Mammary epithelial cell (primary cell): ENCODE measurements around the gene DGAT2L6.

ENCODE experiments used
- CTCF ChIP-seq, 2 donors: IDR thresholded peaks in 1 of 2; conservative IDR thresholded peaks in 1 of 2; 2 replicates each; pipeline ENCODE4 v1.5.1; 2011 to 2012; ENCODE audit warnings: inconsistent platforms in 2 of 2, low read length in 2 of 2, mild to moderate bottlenecking in 2 of 2, control low read depth in 1 of 2, low read depth in 1 of 2; ENCODE audit not compliant: insufficient read depth in 1 of 2; ENCODE audit errors: extremely low read depth in 1 of 2
- EZH2 ChIP-seq: IDR thresholded peaks from 2 replicates; pipeline ENCODE4 v1.6.1; 2012; ENCODE audit warnings: low read length, inconsistent platforms, borderline replicate concordance

GRCh38 chrX:70134116-70134477 is 43.2 kb upstream of the DGAT2L6 start:
- no peak for TF ChIP-seq CTCF (conservative IDR thresholded peaks at IDR 0.05 in 1 of 2, IDR thresholded peaks at IDR 0.05 in 1 of 2; ENCODE audit: extremely low read depth in 1 of 2, insufficient read depth in 1 of 2, low read depth in 1 of 2, low read length in 2 of 2)
- TF ChIP-seq EZH2, result no peak
